Lower leg skin (tissue), 4 donors: ENCODE results near the gene SLC9C2. TPM values are rescaled to one million over a fixed set of nuclear protein-coding genes. Genes with fewer than 3 reads are reported as not detected.

ENCODE experiments used
- total RNA-seq, 4 donors: library from RNA; depleted of rRNA; stranded (reverse); fragments of >200 nt; gene quantifications; one replicate each; pipeline ENCODE4 v1.1.0, GENCODE V29; 2016

SLC9C2 gene
- total RNA-seq, 4 donors from 2014 or later: not detected

Other genes starting within 250 kb of the SLC9C2 start
- 100 to 1,000 TPM; 143 to 211 (median 172) TPM for gene PRDX6, start 125.7 kb downstream of the SLC9C2 start, total RNA-seq
- not detected for gene TEX50, start 32.3 kb upstream of the SLC9C2 start, total RNA-seq
- gene ANKRD45, start 66.8 kb upstream of the SLC9C2 start, total RNA-seq: 1 to 10 TPM in 1 of 4 donors, not detected in 3; 1.1 TPM
- gene KLHL20, start 111.9 kb upstream of the SLC9C2 start, total RNA-seq: 10 to 100 TPM; 18.2 to 31.6 (median 19.9) TPM
- gene DARS2, start 221.6 kb upstream of the SLC9C2 start, total RNA-seq: 1 to 10 TPM; 5.4 to 8.2 (median 7.1) TPM
- 1 to 10 TPM; 2.7 to 6.8 (median 4.1) TPM for gene CENPL, start 221.8 kb upstream of the SLC9C2 start, total RNA-seq